Astrocyte (in vitro differentiated cells and primary cell): ENCODE data around the gene MYO3B.

ENCODE experiments used
- EZH2 ChIP-seq: IDR thresholded peaks from 2 replicates; pipeline ENCODE4 v1.6.1; 2012; ENCODE audit warnings: mild to moderate bottlenecking, low read length, inconsistent platforms; ENCODE audit not compliant: insufficient read depth
- TF ChIP-seq, protein P1 (sequence below): IDR thresholded peaks from 2 replicates; pipeline ENCODE4 v1.5.1; 2011; ENCODE audit warnings: low read depth, mild to moderate bottlenecking, inconsistent platforms, low read length, moderate library complexity; ENCODE audit not compliant: insufficient read depth

DNA sequence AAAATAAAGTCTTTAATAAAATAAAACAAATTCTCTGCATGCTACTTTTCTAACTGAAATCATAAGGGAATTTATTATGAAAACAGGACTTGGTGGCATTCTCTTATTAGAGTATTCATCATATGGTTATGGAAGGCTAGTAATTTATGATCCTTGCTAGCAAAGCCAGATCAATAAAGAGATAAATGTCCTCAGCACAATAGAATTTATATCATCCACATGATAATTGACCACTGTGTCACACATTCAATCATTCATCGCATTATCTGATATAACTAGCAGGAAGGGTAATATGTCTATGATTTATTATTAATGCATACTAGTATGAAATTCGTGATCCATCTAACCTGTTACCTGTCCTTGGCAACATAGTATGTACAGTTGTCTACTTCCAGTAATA lies 175.8 kb downstream of the MYO3B start:
- TF ChIP-seq EZH2: no peak
- TF ChIP-seq, protein P1, sequence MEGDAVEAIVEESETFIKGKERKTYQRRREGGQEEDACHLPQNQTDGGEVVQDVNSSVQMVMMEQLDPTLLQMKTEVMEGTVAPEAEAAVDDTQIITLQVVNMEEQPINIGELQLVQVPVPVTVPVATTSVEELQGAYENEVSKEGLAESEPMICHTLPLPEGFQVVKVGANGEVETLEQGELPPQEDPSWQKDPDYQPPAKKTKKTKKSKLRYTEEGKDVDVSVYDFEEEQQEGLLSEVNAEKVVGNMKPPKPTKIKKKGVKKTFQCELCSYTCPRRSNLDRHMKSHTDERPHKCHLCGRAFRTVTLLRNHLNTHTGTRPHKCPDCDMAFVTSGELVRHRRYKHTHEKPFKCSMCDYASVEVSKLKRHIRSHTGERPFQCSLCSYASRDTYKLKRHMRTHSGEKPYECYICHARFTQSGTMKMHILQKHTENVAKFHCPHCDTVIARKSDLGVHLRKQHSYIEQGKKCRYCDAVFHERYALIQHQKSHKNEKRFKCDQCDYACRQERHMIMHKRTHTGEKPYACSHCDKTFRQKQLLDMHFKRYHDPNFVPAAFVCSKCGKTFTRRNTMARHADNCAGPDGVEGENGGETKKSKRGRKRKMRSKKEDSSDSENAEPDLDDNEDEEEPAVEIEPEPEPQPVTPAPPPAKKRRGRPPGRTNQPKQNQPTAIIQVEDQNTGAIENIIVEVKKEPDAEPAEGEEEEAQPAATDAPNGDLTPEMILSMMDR: no peak
